ENCODE data around the gene SRPX2. TPM values are rescaled to one million over a fixed set of nuclear protein-coding genes. Genes with fewer than 3 reads are reported as not detected.

SRPX2 gene
- total RNA-seq, 1 experiment from 2014 or later: 2.4 TPM

DNA sequence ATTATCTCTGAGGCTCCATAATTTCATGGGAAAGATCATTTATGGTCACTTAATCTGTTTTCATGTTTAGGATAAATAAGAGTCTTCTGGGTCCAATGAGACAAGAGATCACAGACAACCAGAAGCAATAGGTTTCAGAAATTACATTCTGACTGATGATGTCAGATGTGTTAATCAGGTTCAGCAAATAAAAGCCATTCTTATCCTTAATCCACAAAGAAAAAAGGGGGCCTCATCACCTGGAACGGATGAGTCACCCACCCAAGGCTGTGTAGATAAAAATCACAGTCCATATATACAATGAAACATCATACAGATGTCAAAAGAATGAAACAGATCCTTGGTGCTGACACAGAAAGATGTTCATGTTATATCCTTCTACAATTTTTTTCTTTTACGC is 51.3 kb downstream of the SRPX2 start:
- no TSS peak for BruUV-seq (replicated peaks)
- ChIA-PET CTCF (no interaction called here), RAD21 (ENCODE audit: low non-redundant PET in 1 of 2, low total read pairs in 2 of 2, uncharacterized antibody in 2 of 2, unreplicated experiment in 2 of 2) (no interaction called here), POLR2A (no interaction called here)
- intact Hi-C loops (cut with micrococcal nuclease): no loop called here
- TF ChIP-seq, protein P1, sequence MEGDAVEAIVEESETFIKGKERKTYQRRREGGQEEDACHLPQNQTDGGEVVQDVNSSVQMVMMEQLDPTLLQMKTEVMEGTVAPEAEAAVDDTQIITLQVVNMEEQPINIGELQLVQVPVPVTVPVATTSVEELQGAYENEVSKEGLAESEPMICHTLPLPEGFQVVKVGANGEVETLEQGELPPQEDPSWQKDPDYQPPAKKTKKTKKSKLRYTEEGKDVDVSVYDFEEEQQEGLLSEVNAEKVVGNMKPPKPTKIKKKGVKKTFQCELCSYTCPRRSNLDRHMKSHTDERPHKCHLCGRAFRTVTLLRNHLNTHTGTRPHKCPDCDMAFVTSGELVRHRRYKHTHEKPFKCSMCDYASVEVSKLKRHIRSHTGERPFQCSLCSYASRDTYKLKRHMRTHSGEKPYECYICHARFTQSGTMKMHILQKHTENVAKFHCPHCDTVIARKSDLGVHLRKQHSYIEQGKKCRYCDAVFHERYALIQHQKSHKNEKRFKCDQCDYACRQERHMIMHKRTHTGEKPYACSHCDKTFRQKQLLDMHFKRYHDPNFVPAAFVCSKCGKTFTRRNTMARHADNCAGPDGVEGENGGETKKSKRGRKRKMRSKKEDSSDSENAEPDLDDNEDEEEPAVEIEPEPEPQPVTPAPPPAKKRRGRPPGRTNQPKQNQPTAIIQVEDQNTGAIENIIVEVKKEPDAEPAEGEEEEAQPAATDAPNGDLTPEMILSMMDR (IDR thresholded peaks at IDR 0.05 in 2 of 3, conservative IDR thresholded peaks at IDR 0.05 in 1 of 3; ENCODE audit: borderline replicate concordance in 1 of 3, insufficient read depth in 1 of 3, low read depth in 2 of 3, low read length in 2 of 3): no peak
- TF ChIP-seq, protein P2, sequence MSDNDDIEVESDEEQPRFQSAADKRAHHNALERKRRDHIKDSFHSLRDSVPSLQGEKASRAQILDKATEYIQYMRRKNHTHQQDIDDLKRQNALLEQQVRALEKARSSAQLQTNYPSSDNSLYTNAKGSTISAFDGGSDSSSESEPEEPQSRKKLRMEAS (IDR thresholded peaks at IDR 0.05): no peak
- TF ChIP-seq ELF1 (IDR thresholded peaks at IDR 0.05; ENCODE audit: borderline replicate concordance, low read depth): no peak
- TF ChIP-seq POLR2A (IDR thresholded peaks at IDR 0.05; ENCODE audit: borderline replicate concordance, extremely low read depth, insufficient read depth, insufficient read length): no peak
- no peak for TF ChIP-seq SIN3A (IDR thresholded peaks at IDR 0.05; ENCODE audit: low read depth)
- TF ChIP-seq RAD21 (IDR thresholded peaks at IDR 0.05; ENCODE audit: low read depth): no peak
- TF ChIP-seq EZH2 (IDR thresholded peaks at IDR 0.05): no peak
- no peak for TF ChIP-seq ZNF274 (IDR thresholded peaks at IDR 0.05; ENCODE audit: low read depth, low read length)
- TF ChIP-seq JUND (IDR thresholded peaks at IDR 0.05): no peak
- TF ChIP-seq ZFX (IDR thresholded peaks at IDR 0.05): no peak
- TF ChIP-seq FOSL1 (IDR thresholded peaks at IDR 0.05; ENCODE audit: low read depth): no peak
- TF ChIP-seq SRF (IDR thresholded peaks at IDR 0.05; ENCODE audit: low read depth): no peak
- no peak for TF ChIP-seq CBX3 (IDR thresholded peaks at IDR 0.05; ENCODE audit: low read depth)
- TF ChIP-seq YY1 (IDR thresholded peaks at IDR 0.05; ENCODE audit: extremely low read depth, insufficient replicate concordance, low read depth, low read length): no peak
- no peak for TF ChIP-seq CEBPB (IDR thresholded peaks at IDR 0.05; ENCODE audit: low read depth)
- no peak for TF ChIP-seq SP1 (IDR thresholded peaks at IDR 0.05; ENCODE audit: low read depth)
- TF ChIP-seq POLR2AphosphoS5 (IDR thresholded peaks at IDR 0.05; ENCODE audit: low read depth, low read length): no peak
- TF ChIP-seq TCF7L2 (IDR thresholded peaks at IDR 0.05; ENCODE audit: borderline replicate concordance, extremely low read depth, insufficient read depth, insufficient read length): no peak
- Histone ChIP-seq H3K36me3 (ENCODE audit: control insufficient read depth in 1 of 2, insufficient read depth in 2 of 2, low read length in 2 of 2) (no peaks in the 10 kb centered on the region), H3K9me2 (ENCODE audit: insufficient read depth) (no peaks in the 10 kb centered on the region), H3K9me3 (ENCODE audit: control insufficient read depth in 1 of 2, insufficient read depth in 1 of 2, low read depth in 1 of 2, low read length in 2 of 2) (no peaks in the 10 kb centered on the region), H3K27ac (ENCODE audit: low read depth, low read length) (no peak overlapping the region), H3K27me3 (ENCODE audit: insufficient read depth, low read length) (no peaks in the 10 kb centered on the region), H3K4me2 (ENCODE audit: low read length) (no peak overlapping the region), H3K4me3 (replicated peaks in 1 of 2; ENCODE audit: low read depth in 1 of 2, low read length in 2 of 2) (no peak overlapping the region), H3K79me2 (ENCODE audit: insufficient read depth, low read length) (no peaks in the 10 kb centered on the region), H3K9ac (ENCODE audit: low read length) (no peak overlapping the region), H3K4me1 (ENCODE audit: control insufficient read depth in 1 of 2, insufficient read depth in 2 of 2, low read length in 2 of 2) (no peaks in the 10 kb centered on the region), H4K20me1 (ENCODE audit: insufficient read depth) (no peaks in the 10 kb centered on the region), H2AFZ (ENCODE audit: low read depth, low read length, poor library complexity, severe bottlenecking) (no peak overlapping the region)
- DNase-seq (ENCODE audit: low read depth, low spot score) (no peak), ATAC-seq (no peak)

Measured in HCT116 (cell line).